Esophagus squamous epithelium (tissue), 4 donors: ENCODE results near the gene SYT6.

Experiments used
- POLR2A ChIP-seq, 4 donors: fragments of 450-650 bp; IDR thresholded peaks; one replicate each; pipeline ENCODE4 v1.6.1; 2017; ENCODE audit warnings: antibody characterized with exemption in 4 of 4, mild to moderate bottlenecking in 4 of 4, moderate library complexity in 3 of 4
- TF ChIP-seq, protein P1 (sequence below), 6 experiments: fragments of 450-650 bp in 4 of 6; fragments of 200-600 bp in 2 of 6; sonication (generic) in 2 of 6; IDR thresholded peaks; one replicate each; pipeline ENCODE4 v1.5.1; 2016 to 2019; ENCODE audit warnings: antibody characterized with exemption in 6 of 6, mild to moderate bottlenecking in 4 of 6, moderate library complexity in 4 of 6

DNA sequence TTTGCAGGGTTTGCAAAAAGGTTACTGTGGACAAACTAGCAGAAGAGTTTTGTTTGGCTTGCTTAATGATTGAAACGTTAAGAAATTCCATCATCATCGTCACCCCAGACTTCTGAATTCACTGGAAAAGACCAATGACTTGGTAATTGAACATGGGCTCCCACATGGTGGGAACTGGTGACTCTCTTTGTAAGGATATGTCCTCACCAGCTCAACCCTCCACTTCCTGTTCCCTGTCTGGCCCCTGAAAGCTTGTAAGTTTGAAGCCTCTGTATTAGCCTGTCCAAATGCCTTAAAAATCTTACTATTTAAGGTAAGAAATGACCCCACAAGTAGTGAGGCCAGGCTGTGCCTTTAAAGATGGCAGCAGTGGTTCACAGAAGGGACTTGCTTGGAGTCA, 9.7 kb downstream of the SYT6 start:
- TF ChIP-seq, protein P1, sequence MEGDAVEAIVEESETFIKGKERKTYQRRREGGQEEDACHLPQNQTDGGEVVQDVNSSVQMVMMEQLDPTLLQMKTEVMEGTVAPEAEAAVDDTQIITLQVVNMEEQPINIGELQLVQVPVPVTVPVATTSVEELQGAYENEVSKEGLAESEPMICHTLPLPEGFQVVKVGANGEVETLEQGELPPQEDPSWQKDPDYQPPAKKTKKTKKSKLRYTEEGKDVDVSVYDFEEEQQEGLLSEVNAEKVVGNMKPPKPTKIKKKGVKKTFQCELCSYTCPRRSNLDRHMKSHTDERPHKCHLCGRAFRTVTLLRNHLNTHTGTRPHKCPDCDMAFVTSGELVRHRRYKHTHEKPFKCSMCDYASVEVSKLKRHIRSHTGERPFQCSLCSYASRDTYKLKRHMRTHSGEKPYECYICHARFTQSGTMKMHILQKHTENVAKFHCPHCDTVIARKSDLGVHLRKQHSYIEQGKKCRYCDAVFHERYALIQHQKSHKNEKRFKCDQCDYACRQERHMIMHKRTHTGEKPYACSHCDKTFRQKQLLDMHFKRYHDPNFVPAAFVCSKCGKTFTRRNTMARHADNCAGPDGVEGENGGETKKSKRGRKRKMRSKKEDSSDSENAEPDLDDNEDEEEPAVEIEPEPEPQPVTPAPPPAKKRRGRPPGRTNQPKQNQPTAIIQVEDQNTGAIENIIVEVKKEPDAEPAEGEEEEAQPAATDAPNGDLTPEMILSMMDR (IDR thresholded peaks at IDR 0.05) = no peak
- TF ChIP-seq POLR2A (IDR thresholded peaks at IDR 0.05) = no peak
